NCI-H2196 (cell line): ENCODE results near the gene RASA4B.
"Not testable (repeated sequence)": the region's sequence is repeated elsewhere in the genome, so short reads cannot be mapped to it uniquely, and the experiment has no call there.

ENCODE experiments used
- DNase-seq: peaks from one replicate; lab custom pipeline; 2025; ENCODE audit not compliant: unreplicated experiment; lab: John Stamatoyannopoulos, UW

RASA4B gene

GRCh38 chr7:102512642-102513221 is 4.8 kb downstream of the RASA4B start:
- not testable (repeated sequence) for DNase-seq

GRCh38 chr7:102511860-102512522 is 5.6 kb downstream of the RASA4B start:
- DNase-seq: not testable (repeated sequence)

GRCh38 chr7:102510575-102510974 is 7.0 kb downstream of the RASA4B start:
- DNase-seq: not testable (repeated sequence)

- DNase-seq: not testable (repeated sequence)
Measured at GRCh38 chr7:102507410-102508088, 10.0 kb downstream of the RASA4B start.

- DNase-seq: not testable (repeated sequence)
Measured at GRCh38 chr7:102505298-102506185, 12.0 kb downstream of the RASA4B start.

GRCh38 chr7:102503141-102503540 is 14.4 kb downstream of the RASA4B start:
- DNase-seq: not testable (repeated sequence)

- not testable (repeated sequence) for DNase-seq
Measured at GRCh38 chr7:102498321-102498720, 19.3 kb downstream of the RASA4B start.

- DNase-seq: not testable (repeated sequence)
Measured at GRCh38 chr7:102497308-102497707, 20.3 kb downstream of the RASA4B start.

- DNase-seq: not testable (repeated sequence)
Measured at GRCh38 chr7:102496861-102497260, 20.7 kb downstream of the RASA4B start.

- DNase-seq: not testable (repeated sequence)
Measured at GRCh38 chr7:102494473-102495149, 23.0 kb downstream of the RASA4B start.

GRCh38 chr7:102494026-102494425 is 23.6 kb downstream of the RASA4B start:
- not testable (repeated sequence) for DNase-seq

- DNase-seq: not testable (repeated sequence)
Measured at GRCh38 chr7:102493220-102493935, 24.2 kb downstream of the RASA4B start.

GRCh38 chr7:102490529-102491075 is 27.0 kb downstream of the RASA4B start:
- not testable (repeated sequence) for DNase-seq

- DNase-seq: not testable (repeated sequence)
Measured at GRCh38 chr7:102484317-102484716, 33.3 kb downstream of the RASA4B start.

GRCh38 chr7:102481962-102482361 is 35.6 kb downstream of the RASA4B start:
- not testable (repeated sequence) for DNase-seq

- DNase-seq: not testable (repeated sequence)
Measured at GRCh38 chr7:102479982-102480637, 37.5 kb downstream of the RASA4B start.

- DNase-seq: not testable (repeated sequence)
Measured at GRCh38 chr7:102479209-102479584, 38.4 kb downstream of the RASA4B start.

GRCh38 chr7:102478314-102479208 is 39.0 kb downstream of the RASA4B start, which contains the start of gene POLR2J:
POLR2J (minus strand) TSS chr7:102478922; CDS start chr7:102478860, 62 bp downstream.
- DNase-seq: not testable (repeated sequence)
